Adipocyte (in vitro differentiated cells): Measurements from ENCODE around the gene ACADVL.
"Not testable (repeated sequence)": the region's sequence is repeated elsewhere in the genome, so short reads cannot be mapped to it uniquely, and the experiment has no call there.

Experiments used
- DNase-seq: peaks from one replicate; pipeline ENCODE4 v3.0.0-alpha.2; 2015; ENCODE audit warnings: low read depth
- H3K27me3 ChIP-seq: replicated peaks from 2 replicates; pipeline ENCODE4 v1.7.0; 2013; ENCODE audit warnings: mild to moderate bottlenecking, low read length, moderate library complexity; ENCODE audit not compliant: control insufficient read depth, insufficient read depth
- H3K36me3 ChIP-seq: 2 replicates; pipeline ENCODE4 v1.7.0; 2013; ENCODE audit warnings: low read length, mild to moderate bottlenecking, moderate library complexity; ENCODE audit not compliant: control insufficient read depth, insufficient read depth, severe bottlenecking
- H3K4me1 ChIP-seq: 2 replicates; pipeline ENCODE4 v1.7.0; 2013; ENCODE audit warnings: mild to moderate bottlenecking, low read length, moderate library complexity; ENCODE audit not compliant: control insufficient read depth, insufficient read depth
- H3K4me3 ChIP-seq: 2 replicates; pipeline ENCODE4 v1.7.0; 2013; ENCODE audit warnings: mild to moderate bottlenecking, low read length, moderate library complexity
- H3K9ac ChIP-seq: 2 replicates; pipeline ENCODE4 v1.7.0; 2013; ENCODE audit warnings: mild to moderate bottlenecking, low read length, moderate library complexity
- H3K9me3 ChIP-seq: 2 replicates; pipeline ENCODE4 v1.7.0; 2013; ENCODE audit warnings: mild to moderate bottlenecking, low read length, moderate library complexity; ENCODE audit not compliant: control insufficient read depth

Gene ACADVL

GRCh38 chr17:7219812-7220592 is at the start of gene ACADVL, which contains the start of gene DLG4:
ACADVL (plus strand) TSS chr17:7219938; CDS start chr17:7219985, 47 bp downstream.
DLG4 (minus strand) TSS chr17:7219836.
- Histone ChIP-seq H3K4me1 (peaks cover 70% of the 10 kb centered on the region), H3K36me3 (peaks cover 32% of the 10 kb centered on the region), H3K9me3 (no peaks in the 10 kb centered on the region), H3K27me3 (no peaks in the 10 kb centered on the region), H3K4me3 (peak within 1 kb of the TSS; percentile 92), H3K9ac (peak within 1 kb of the TSS; percentile 98)
- peak; percentile 97 for DNase-seq

GRCh38 chr17:7172522-7173191 is 47.1 kb upstream of the ACADVL start:
- H3K36me3 ChIP-seq, DNase-seq, H3K4me3 ChIP-seq, H3K9ac ChIP-seq, H3K9me3 ChIP-seq: not testable (repeated sequence)
- peaks cover 14% of the 10 kb centered on the region for H3K4me1 ChIP-seq
- peaks cover 23% of the 10 kb centered on the region for H3K27me3 ChIP-seq

GRCh38 chr17:7173687-7174602 is 45.8 kb upstream of the ACADVL start:
- peaks cover 32% of the 10 kb centered on the region for H3K27me3 ChIP-seq
- H3K4me3 ChIP-seq: no peak overlapping the region
- no peak for DNase-seq
- H3K9ac ChIP-seq: no peak overlapping the region
- H3K36me3 ChIP-seq: no peaks in the 10 kb centered on the region
- H3K9me3 ChIP-seq: peaks cover 7% of the 10 kb centered on the region
- H3K4me1 ChIP-seq: peaks cover 12% of the 10 kb centered on the region

- DNase-seq: no peak
- peaks cover 12% of the 10 kb centered on the region for H3K4me1 ChIP-seq
- peaks cover 5% of the 10 kb centered on the region for H3K9me3 ChIP-seq
- peaks cover 32% of the 10 kb centered on the region for H3K27me3 ChIP-seq
- H3K4me3 ChIP-seq: no peak overlapping the region
- H3K36me3 ChIP-seq: no peaks in the 10 kb centered on the region
- no peak overlapping the region for H3K9ac ChIP-seq
Observed at GRCh38 chr17:7174603-7175326, 45.0 kb upstream of the ACADVL start.

- Histone ChIP-seq H3K9me3 (peaks cover under 1% of the 10 kb centered on the region), H3K27me3 (peaks cover 32% of the 10 kb centered on the region), H3K4me1 (peaks cover 12% of the 10 kb centered on the region), H3K4me3 (no peak overlapping the region), H3K9ac (no peak overlapping the region), H3K36me3 (no peaks in the 10 kb centered on the region)
- no peak for DNase-seq
Observed at GRCh38 chr17:7175330-7175733, 44.4 kb upstream of the ACADVL start.

- Histone ChIP-seq H3K36me3 (no peaks in the 10 kb centered on the region), H3K9ac (no peak overlapping the region), H3K27me3 (peaks cover 32% of the 10 kb centered on the region), H3K4me1 (peaks cover 12% of the 10 kb centered on the region), H3K9me3 (no peaks in the 10 kb centered on the region), H3K4me3 (no peak overlapping the region)
- no peak for DNase-seq
Observed at GRCh38 chr17:7176107-7176840, 43.5 kb upstream of the ACADVL start.

GRCh38 chr17:7176841-7177190 is 42.9 kb upstream of the ACADVL start:
- no peaks in the 10 kb centered on the region for H3K36me3 ChIP-seq
- peak overlapping the region; percentile 30 for H3K9ac ChIP-seq
- peak overlapping the region; percentile 70 for H3K4me3 ChIP-seq
- H3K9me3 ChIP-seq: no peaks in the 10 kb centered on the region
- DNase-seq: peak; percentile 41
- peaks cover 12% of the 10 kb centered on the region for H3K4me1 ChIP-seq
- peaks cover 32% of the 10 kb centered on the region for H3K27me3 ChIP-seq

GRCh38 chr17:7177191-7177953 is 42.4 kb upstream of the ACADVL start:
- Histone ChIP-seq H3K4me3 (peak overlapping the region; percentile 70), H3K9ac (peak overlapping the region; percentile 30), H3K27me3 (peaks cover 32% of the 10 kb centered on the region), H3K9me3 (no peaks in the 10 kb centered on the region), H3K4me1 (peaks cover 12% of the 10 kb centered on the region), H3K36me3 (no peaks in the 10 kb centered on the region)
- DNase-seq: peak; percentile 90

- Histone ChIP-seq H3K4me1 (peaks cover 12% of the 10 kb centered on the region), H3K4me3 (peak overlapping the region; percentile 70), H3K9ac (peak overlapping the region; percentile 30), H3K36me3 (no peaks in the 10 kb centered on the region), H3K27me3 (peaks cover 32% of the 10 kb centered on the region), H3K9me3 (no peaks in the 10 kb centered on the region)
- peak; percentile 36 for DNase-seq
Observed at GRCh38 chr17:7177954-7178477, 41.7 kb upstream of the ACADVL start.
